HS-27A (cell line): ENCODE data around the gene UCN3.
"Not testable (repeated sequence)": the region's sequence is repeated elsewhere in the genome, so short reads cannot be mapped to it uniquely, and the experiment has no call there.

Source experiments
- DNase-seq: peaks from one replicate; pipeline ENCODE4 v3.0.0-alpha.2; 2012; ENCODE audit warnings: low read depth, missing footprints

The UCN3 gene

GRCh38 chr10:5410787-5411186, 46.0 kb downstream of the UCN3 start:
- not testable (repeated sequence) for DNase-seq

- DNase-seq, result no peak
These were observed 47.1 kb downstream of the UCN3 start for GRCh38 chr10:5411941-5412276.

GRCh38 chr10:5412277-5412941, 47.6 kb downstream of the UCN3 start, which contains the start of gene NET1:
NET1 (plus strand) TSS chr10:5412557; CDS start chr10:5412693, 136 bp downstream.
- DNase-seq, result peak; percentile 38

GRCh38 chr10:5413012-5413938, 48.5 kb downstream of the UCN3 start:
- DNase-seq, result no peak

GRCh38 chr10:5416981-5417380, 52.2 kb downstream of the UCN3 start:
- DNase-seq, result no peak

- no peak for DNase-seq
These were observed 53.8 kb downstream of the UCN3 start for GRCh38 chr10:5418584-5418983.

GRCh38 chr10:5419466-5420094, 54.8 kb downstream of the UCN3 start:
- DNase-seq, result no peak

GRCh38 chr10:5423771-5424170, 59.0 kb downstream of the UCN3 start:
- DNase-seq, result no peak
